Measurements from ENCODE around the gene KCTD20.

KCTD20 gene

GRCh38 chr6:36442671-36443470 is at the start of gene KCTD20, which contains the start of gene PXT1:
KCTD20 (plus strand) TSS chr6:36443000; CDS start chr6:36470098, 27,098 bp downstream.
PXT1 (minus strand) TSS chr6:36442854; CDS start chr6:36426082, 16,772 bp downstream.
- no peak for TF ChIP-seq CTCF (IDR thresholded peaks at IDR 0.05)

- TF ChIP-seq CTCF (IDR thresholded peaks at IDR 0.05) = no peak
Measured at GRCh38 chr6:36399970-36400369, 42.8 kb upstream of the KCTD20 start.

GRCh38 chr6:36402481-36402880 is 40.3 kb upstream of the KCTD20 start:
- no peak for TF ChIP-seq CTCF (IDR thresholded peaks at IDR 0.05)

GRCh38 chr6:36404164-36404563 is 38.6 kb upstream of the KCTD20 start:
- no peak for TF ChIP-seq CTCF (IDR thresholded peaks at IDR 0.05)

GRCh38 chr6:36413489-36414480 is 29.0 kb upstream of the KCTD20 start:
- no peak for TF ChIP-seq CTCF (IDR thresholded peaks at IDR 0.05)

GRCh38 chr6:36414481-36414880 is 28.3 kb upstream of the KCTD20 start:
- no peak for TF ChIP-seq CTCF (IDR thresholded peaks at IDR 0.05)

GRCh38 chr6:36418558-36418957 is 24.2 kb upstream of the KCTD20 start:
- TF ChIP-seq CTCF (IDR thresholded peaks at IDR 0.05) = no peak

Data from LNCAP (cell line).